ENCODE results near the gene ZNF77.
"Not testable (repeated sequence)": the region's sequence is repeated elsewhere in the genome, so short reads cannot be mapped to it uniquely, and the experiment has no call there.

The ZNF77 gene

DNA sequence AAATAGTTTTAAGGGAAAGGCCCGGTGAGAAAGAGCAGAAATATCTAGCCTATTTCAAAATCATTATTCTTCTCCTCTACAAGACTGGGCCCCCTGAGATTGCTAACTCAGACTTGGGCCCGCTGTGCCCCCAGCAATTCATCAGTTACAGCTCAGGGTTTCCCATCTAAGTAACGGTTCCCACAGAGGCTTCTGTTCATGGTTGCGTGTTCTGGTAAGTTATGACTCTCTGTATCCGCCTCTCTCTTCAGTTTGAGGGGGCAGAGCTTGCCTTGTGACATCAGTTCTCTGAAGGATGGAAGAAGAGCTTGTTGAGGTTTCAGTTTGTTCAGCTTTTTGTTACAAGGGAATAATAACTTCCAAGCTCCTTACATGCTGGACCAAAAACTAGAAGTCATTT lies 32.5 kb downstream of the ZNF77 start:
- no peak for DNase-seq

- no peak for DNase-seq
Measured at GRCh38 chr19:2906631-2907195, 38.1 kb downstream of the ZNF77 start.

- no peak for DNase-seq
Measured at GRCh38 chr19:2905918-2906519, 38.8 kb downstream of the ZNF77 start.

GRCh38 chr19:2903326-2903725 lies 41.4 kb downstream of the ZNF77 start:
- DNase-seq: not testable (repeated sequence)

- DNase-seq: no peak
Measured at GRCh38 chr19:2902590-2903218, 42.1 kb downstream of the ZNF77 start.

- peak; percentile 99 for DNase-seq
Measured at GRCh38 chr19:2900296-2901252, 44.2 kb downstream of the ZNF77 start, which contains the start of gene ZNF57. Gene ZNF57 (plus strand): TSS chr19:2900928. CDS start chr19:2901046, 118 bp downstream.

- no peak for DNase-seq
Measured at GRCh38 chr19:2896694-2897093, 48.1 kb downstream of the ZNF77 start.

- DNase-seq: not testable (repeated sequence)
Measured at GRCh38 chr19:2890531-2890930, 54.2 kb downstream of the ZNF77 start.

DNA sequence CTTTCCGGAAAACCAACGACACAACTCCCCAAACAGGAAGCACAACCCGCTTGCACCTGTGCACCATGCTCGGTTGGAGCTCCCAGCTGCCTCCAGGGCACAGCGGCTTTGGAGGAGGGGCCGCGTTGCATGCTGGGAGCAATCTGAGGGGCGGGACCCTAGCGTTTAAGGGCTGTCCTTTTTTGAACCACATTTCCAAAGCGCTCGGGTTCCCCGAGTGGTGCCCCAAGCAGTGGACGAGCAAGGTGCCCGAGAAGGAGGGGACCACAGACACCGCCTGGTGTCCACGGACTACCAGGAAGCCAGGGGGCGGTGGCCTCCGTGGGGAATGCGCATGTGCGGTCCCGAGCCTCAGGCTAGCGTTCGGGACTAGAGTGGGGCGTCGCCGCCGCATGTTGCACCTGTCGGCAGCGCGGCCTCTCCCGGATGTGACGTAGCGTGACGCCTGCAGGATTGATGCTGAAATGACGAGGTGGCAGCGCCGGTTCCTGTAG lies 56.0 kb downstream of the ZNF77 start:
- peak; percentile 45 for DNase-seq

GRCh38 chr19:2887391-2887914 lies 57.3 kb downstream of the ZNF77 start:
- no peak for DNase-seq

- no peak for DNase-seq
Measured at GRCh38 chr19:2885736-2886135, 59.0 kb downstream of the ZNF77 start.

DNA sequence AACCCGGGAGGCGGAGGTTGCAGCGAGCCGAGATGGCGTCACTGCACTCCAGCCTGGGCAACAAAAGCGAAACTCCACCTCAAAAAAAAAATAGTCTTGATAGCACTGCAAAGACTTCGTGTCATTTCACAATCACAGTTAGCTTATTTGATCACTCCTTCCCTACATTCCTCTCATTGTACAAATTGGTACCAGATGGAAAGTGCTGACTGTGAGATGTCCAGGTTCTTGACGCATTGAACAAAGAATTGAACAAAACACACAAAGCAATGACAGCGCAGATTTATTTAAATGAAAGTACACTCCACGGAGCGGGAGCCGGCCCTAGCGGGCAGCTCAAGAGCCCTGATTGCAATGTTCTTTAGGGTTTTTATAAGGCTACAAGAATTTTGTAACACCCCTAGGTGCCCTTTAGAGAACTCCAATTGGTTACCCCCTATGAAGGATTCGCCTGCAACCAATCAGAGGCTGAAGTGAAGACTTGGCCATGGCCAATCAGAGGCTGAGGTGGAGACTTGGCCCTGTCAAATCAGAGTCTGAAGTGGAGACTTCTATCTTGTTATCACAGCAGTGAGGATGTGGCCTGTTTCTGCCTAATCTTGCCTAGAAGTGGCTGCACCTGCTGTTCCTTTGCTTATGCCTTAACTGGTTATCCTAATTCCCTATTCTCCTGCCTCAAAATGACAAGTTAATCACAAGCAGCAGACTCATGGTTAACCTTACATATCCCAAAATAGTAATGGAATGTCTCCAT lies 60.9 kb downstream of the ZNF77 start:
- no peak for DNase-seq

Data from right forelimb (tissue), 1 donor.